Suprapubic skin (tissue), 4 donors: Measurements from ENCODE around the gene FOXP4.

Source experiments
- CTCF ChIP-seq, 2 donors: fragments of 200-600 bp in 1 of 2; fragments of 450-650 bp in 1 of 2; sonication (generic) in 1 of 2; IDR thresholded peaks; one replicate each; pipeline ENCODE4 v1.5.1; 2016 to 2019; ENCODE audit warnings: antibody characterized with exemption in 2 of 2, mild to moderate bottlenecking in 1 of 2, moderate library complexity in 1 of 2
- EP300 ChIP-seq: sonication (generic); formaldehyde crosslinking; IDR thresholded peaks from one replicate; pipeline ENCODE4 v1.6.1; 2017; ENCODE audit warnings: antibody characterized with exemption
- POLR2AphosphoS5 ChIP-seq, 3 donors: sonication (generic); formaldehyde crosslinking; IDR thresholded peaks; one replicate each; pipeline ENCODE4 v1.6.1; 2017; ENCODE audit warnings: antibody characterized with exemption in 3 of 3

- TF ChIP-seq CTCF (IDR thresholded peaks at IDR 0.05) = no peak
- no peak for TF ChIP-seq EP300
- TF ChIP-seq POLR2AphosphoS5 (IDR thresholded peaks at IDR 0.05) = no peak
These were observed 27.1 kb downstream of the FOXP4 start for GRCh38 chr6:41573276-41573675.
